ENCODE results near the gene RAPGEF2.
"Not testable (repeated sequence)": the region's sequence is repeated elsewhere in the genome, so short reads cannot be mapped to it uniquely, and the experiment has no call there.

The RAPGEF2 gene

GRCh38 chr4:159239629-159240028 lies 136.8 kb downstream of the RAPGEF2 start:
- no peak for DNase-seq (ENCODE audit: low read depth)

- no peak for DNase-seq (ENCODE audit: low read depth)
Observed at GRCh38 chr4:159240046-159240445, 137.2 kb downstream of the RAPGEF2 start.

GRCh38 chr4:159240687-159241086 lies 137.8 kb downstream of the RAPGEF2 start:
- DNase-seq (ENCODE audit: low read depth) = no peak

- no peak for DNase-seq (ENCODE audit: low read depth)
Observed at GRCh38 chr4:159242427-159242826, 139.5 kb downstream of the RAPGEF2 start.

GRCh38 chr4:159248384-159249178 lies 145.7 kb downstream of the RAPGEF2 start:
- no peak for DNase-seq (ENCODE audit: low read depth)

GRCh38 chr4:159250751-159251325 lies 148.0 kb downstream of the RAPGEF2 start:
- no peak for DNase-seq (ENCODE audit: low read depth)

- not testable (repeated sequence) for DNase-seq (ENCODE audit: low read depth)
Observed at GRCh38 chr4:159251580-159251979, 148.7 kb downstream of the RAPGEF2 start.

GRCh38 chr4:159252491-159252890 lies 149.6 kb downstream of the RAPGEF2 start:
- no peak for DNase-seq (ENCODE audit: low read depth)

- DNase-seq (ENCODE audit: low read depth) = no peak
Observed at GRCh38 chr4:159256037-159256436, 153.2 kb downstream of the RAPGEF2 start.

GRCh38 chr4:159258889-159259560 lies 156.1 kb downstream of the RAPGEF2 start:
- DNase-seq (ENCODE audit: low read depth) = no peak

GRCh38 chr4:159264057-159264456 lies 161.2 kb downstream of the RAPGEF2 start:
- no peak for DNase-seq (ENCODE audit: low read depth)

- DNase-seq (ENCODE audit: low read depth) = no peak
Observed at GRCh38 chr4:159266981-159267868, 164.3 kb downstream of the RAPGEF2 start.

GRCh38 chr4:159267869-159268285 lies 165.0 kb downstream of the RAPGEF2 start:
- no peak for DNase-seq (ENCODE audit: low read depth)

GRCh38 chr4:159268607-159269006 lies 165.7 kb downstream of the RAPGEF2 start:
- DNase-seq (ENCODE audit: low read depth) = no peak

- no peak for DNase-seq (ENCODE audit: low read depth)
Observed at GRCh38 chr4:159269116-159269515, 166.2 kb downstream of the RAPGEF2 start.

GRCh38 chr4:159269956-159270355 lies 167.1 kb downstream of the RAPGEF2 start:
- no peak for DNase-seq (ENCODE audit: low read depth)

GRCh38 chr4:159271856-159272255 lies 169.0 kb downstream of the RAPGEF2 start:
- DNase-seq (ENCODE audit: low read depth) = no peak

- DNase-seq (ENCODE audit: low read depth) = no peak
Observed at GRCh38 chr4:159272273-159273140, 169.6 kb downstream of the RAPGEF2 start.

- DNase-seq (ENCODE audit: low read depth) = no peak
Observed at GRCh38 chr4:159273141-159273438, 170.2 kb downstream of the RAPGEF2 start.

GRCh38 chr4:159273841-159274240 lies 171.0 kb downstream of the RAPGEF2 start:
- DNase-seq (ENCODE audit: low read depth) = no peak

GRCh38 chr4:159278399-159278798 lies 175.5 kb downstream of the RAPGEF2 start:
- no peak for DNase-seq (ENCODE audit: low read depth)

Data from stimulated activated CD8-positive, alpha-beta memory T cell treated with anti-CD3 and anti-CD28 coated beads, Interleukin-12 subunit alpha, Interleukin-12 subunit beta, amount 100 ng/mL, for 4 hours (primary cell).